Parathyroid adenoma (tissue), 2 donors: ENCODE results near the gene FADS1.
A peak's percentile ranks its signal among the peaks of the same experiment; 100 is the strongest.

Source experiments
- H2AFZ ChIP-seq: fragments of 300-600 bp; sonication (generic); one replicate; pipeline ENCODE4 v1.7.0; 2017; ENCODE audit warnings: antibody characterized with exemption, mild to moderate bottlenecking
- H3K27ac ChIP-seq: fragments of 300-600 bp; sonication (generic); one replicate; pipeline ENCODE4 v1.7.0; 2017
- H3K27me3 ChIP-seq: fragments of 300-600 bp; sonication (generic); one replicate; pipeline ENCODE4 v1.7.0; 2017; ENCODE audit warnings: low read length; ENCODE audit not compliant: control insufficient read depth, insufficient read depth
- H3K36me3 ChIP-seq: fragments of 300-600 bp; sonication (generic); one replicate; pipeline ENCODE4 v1.7.0; 2017; ENCODE audit warnings: low read length; ENCODE audit not compliant: control insufficient read depth, insufficient read depth
- H3K4me1 ChIP-seq: fragments of 300-600 bp; sonication (generic); one replicate; pipeline ENCODE4 v1.7.0; 2017; ENCODE audit warnings: control low read depth
- H3K4me2 ChIP-seq: fragments of 300-600 bp; sonication (generic); one replicate; pipeline ENCODE4 v1.7.0; 2017; ENCODE audit warnings: low read length
- H3K4me3 ChIP-seq: fragments of 300-600 bp; sonication (generic); one replicate; pipeline ENCODE4 v1.7.0; 2017; ENCODE audit warnings: low read depth, low read length
- H3K79me2 ChIP-seq: fragments of 300-600 bp; sonication (generic); one replicate; pipeline ENCODE4 v1.7.0; 2017; ENCODE audit warnings: control low read depth
- H3K9ac ChIP-seq: fragments of 300-600 bp; sonication (generic); one replicate; pipeline ENCODE4 v1.7.0; 2017; ENCODE audit warnings: mild to moderate bottlenecking
- H3K9me3 ChIP-seq: fragments of 300-600 bp; sonication (generic); one replicate; pipeline ENCODE4 v1.7.0; 2017; ENCODE audit warnings: low read length; ENCODE audit not compliant: control insufficient read depth
- TF ChIP-seq, protein P1 (sequence below): fragments of 300-600 bp; sonication (generic); IDR thresholded peaks from one replicate; pipeline ENCODE4 v1.7.0; 2017; ENCODE audit warnings: antibody characterized with exemption, mild to moderate bottlenecking
- donor health status: primary hyperparathyroidism.

FADS1 gene

GRCh38 chr11:61814247-61814957, 2.4 kb downstream of the FADS1 start:
- Histone ChIP-seq H3K4me3 (peak overlapping the region; percentile 79), H3K4me1 (no peaks in the 10 kb centered on the region), H3K4me2 (peak overlapping the region; percentile 88), H3K9ac (no peak overlapping the region), H3K9me3 (no peaks in the 10 kb centered on the region), H3K36me3 (no peaks in the 10 kb centered on the region), H3K27ac (peak overlapping the region; percentile 89), H2AFZ (peak overlapping the region; percentile 82), H3K27me3 (no peaks in the 10 kb centered on the region), H3K79me2 (no peaks in the 10 kb centered on the region)
- TF ChIP-seq, protein P1, sequence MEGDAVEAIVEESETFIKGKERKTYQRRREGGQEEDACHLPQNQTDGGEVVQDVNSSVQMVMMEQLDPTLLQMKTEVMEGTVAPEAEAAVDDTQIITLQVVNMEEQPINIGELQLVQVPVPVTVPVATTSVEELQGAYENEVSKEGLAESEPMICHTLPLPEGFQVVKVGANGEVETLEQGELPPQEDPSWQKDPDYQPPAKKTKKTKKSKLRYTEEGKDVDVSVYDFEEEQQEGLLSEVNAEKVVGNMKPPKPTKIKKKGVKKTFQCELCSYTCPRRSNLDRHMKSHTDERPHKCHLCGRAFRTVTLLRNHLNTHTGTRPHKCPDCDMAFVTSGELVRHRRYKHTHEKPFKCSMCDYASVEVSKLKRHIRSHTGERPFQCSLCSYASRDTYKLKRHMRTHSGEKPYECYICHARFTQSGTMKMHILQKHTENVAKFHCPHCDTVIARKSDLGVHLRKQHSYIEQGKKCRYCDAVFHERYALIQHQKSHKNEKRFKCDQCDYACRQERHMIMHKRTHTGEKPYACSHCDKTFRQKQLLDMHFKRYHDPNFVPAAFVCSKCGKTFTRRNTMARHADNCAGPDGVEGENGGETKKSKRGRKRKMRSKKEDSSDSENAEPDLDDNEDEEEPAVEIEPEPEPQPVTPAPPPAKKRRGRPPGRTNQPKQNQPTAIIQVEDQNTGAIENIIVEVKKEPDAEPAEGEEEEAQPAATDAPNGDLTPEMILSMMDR = no peak

DNA sequence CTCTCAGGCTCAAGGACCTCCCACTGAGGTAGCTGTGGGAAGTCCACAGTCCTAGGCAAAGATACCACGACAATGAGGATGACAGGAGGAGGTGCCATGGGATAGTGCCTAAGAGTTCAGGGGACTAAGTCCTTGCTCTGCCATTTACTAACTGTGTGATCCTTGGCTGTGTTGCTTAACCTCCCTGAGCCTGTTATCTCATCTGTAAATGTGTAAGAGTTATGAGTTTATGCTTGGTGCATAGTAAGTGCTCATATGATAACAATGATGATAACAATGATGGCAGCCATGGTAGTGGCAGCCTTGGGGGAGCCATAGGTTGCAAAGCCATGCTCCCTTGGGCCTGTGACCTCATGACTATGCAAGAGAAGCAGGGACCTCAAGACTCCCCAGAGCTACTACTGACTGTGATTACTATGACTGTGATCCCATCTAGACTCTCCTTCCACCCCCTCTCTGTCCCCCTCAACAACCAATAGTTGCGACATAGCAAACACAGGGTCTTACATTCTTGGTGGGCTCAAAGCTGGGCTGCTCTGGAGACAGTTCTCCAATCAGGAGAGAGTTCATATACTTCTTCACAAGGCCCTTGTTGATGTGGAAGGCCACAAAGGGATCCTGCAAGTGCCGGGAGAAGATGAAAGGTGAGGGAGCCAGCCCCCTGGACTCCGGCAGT, 3.9 kb downstream of the FADS1 start:
- no peaks in the 10 kb centered on the region for H3K36me3 ChIP-seq

DNA sequence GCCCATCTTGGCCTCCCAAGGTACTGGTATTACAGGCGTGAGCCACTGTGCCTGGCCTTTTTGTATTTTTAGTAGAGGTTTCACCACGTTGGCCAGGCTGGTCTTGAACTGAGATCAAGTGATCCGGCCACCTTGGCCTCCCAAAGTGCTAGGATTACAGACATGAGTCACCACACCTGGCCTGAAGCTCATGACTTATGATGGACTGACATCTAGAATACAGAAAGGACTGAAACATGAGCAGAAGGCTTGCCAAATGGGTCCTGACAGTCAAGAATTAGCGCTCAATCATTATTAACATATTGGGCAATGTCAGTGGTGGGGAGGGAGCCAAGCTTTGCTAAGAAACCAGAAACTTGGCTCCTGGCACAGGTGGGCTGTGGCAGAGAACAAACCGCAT, 5.0 kb downstream of the FADS1 start:
- TF ChIP-seq, protein P1 = no peak
- Histone ChIP-seq H3K9ac (no peak overlapping the region), H3K9me3 (no peaks in the 10 kb centered on the region), H3K4me3 (no peak overlapping the region), H3K27me3 (no peaks in the 10 kb centered on the region), H2AFZ (no peak overlapping the region), H3K36me3 (no peaks in the 10 kb centered on the region), H3K4me2 (no peak overlapping the region), H3K4me1 (no peaks in the 10 kb centered on the region), H3K79me2 (no peaks in the 10 kb centered on the region), H3K27ac (no peak overlapping the region)

More for the DNA sequence above, 3.9 kb downstream of the FADS1 start:
- Histone ChIP-seq H3K4me2 (no peak overlapping the region), H3K9ac (no peak overlapping the region), H3K4me1 (no peaks in the 10 kb centered on the region), H3K9me3 (no peaks in the 10 kb centered on the region), H3K4me3 (no peak overlapping the region), H3K79me2 (no peaks in the 10 kb centered on the region), H3K27me3 (no peaks in the 10 kb centered on the region), H3K27ac (no peak overlapping the region), H2AFZ (no peak overlapping the region)
- TF ChIP-seq, protein P1 = no peak

GRCh38 chr11:61810671-61811175, 6.1 kb downstream of the FADS1 start:
- H3K9me3 ChIP-seq = no peaks in the 10 kb centered on the region
- H2AFZ ChIP-seq = no peak overlapping the region
- no peak overlapping the region for H3K4me3 ChIP-seq
- no peaks in the 10 kb centered on the region for H3K4me1 ChIP-seq
- H3K4me2 ChIP-seq = no peak overlapping the region
- TF ChIP-seq, protein P1 = no peak
- no peaks in the 10 kb centered on the region for H3K79me2 ChIP-seq
- no peak overlapping the region for H3K9ac ChIP-seq
- H3K27me3 ChIP-seq = no peaks in the 10 kb centered on the region
- no peaks in the 10 kb centered on the region for H3K36me3 ChIP-seq
- no peak overlapping the region for H3K27ac ChIP-seq
